K562 (cell line): ENCODE data around the gene TMEM247.

Experiments used
- ELK3 ChIP-seq: fragments of 450-650 bp; formaldehyde crosslinking; IDR thresholded peaks from 2 replicates; pipeline ENCODE4 v1.4.0; 2020; ENCODE audit warnings: mild to moderate bottlenecking
- FOXK1 ChIP-seq: sonication (generic); formaldehyde crosslinking; IDR thresholded peaks from 2 replicates; pipeline ENCODE4 v1.8.0; 2022; ENCODE audit warnings: missing genetic modification reagents, mild to moderate bottlenecking, borderline replicate concordance
- MAZ ChIP-seq, 2 experiments: fragments of 450-650 bp in 1 of 2; sonication (generic) in 1 of 2; formaldehyde crosslinking; IDR thresholded peaks in 1 of 2; conservative IDR thresholded peaks in 1 of 2; 2 replicates each; pipeline versions ENCODE4 v1.4.0 to v1.5.0; 2020; ENCODE audit warnings: mild to moderate bottlenecking in 1 of 2, missing genetic modification reagents in 1 of 2
- MLX ChIP-seq, 2 experiments: fragments of 450-650 bp in 1 of 2; sonication (generic) in 1 of 2; formaldehyde crosslinking; conservative IDR thresholded peaks; 2 replicates each; pipeline versions ENCODE4 v1.4.0 to v1.8.1; 2020 to 2022; ENCODE audit warnings: mild to moderate bottlenecking in 1 of 2, missing genetic modification reagents in 1 of 2
- NFRKB ChIP-seq: fragments of 450-650 bp; IDR thresholded peaks from 2 replicates; pipeline ENCODE4 v1.6.1; 2016; ENCODE audit warnings: low read depth
- TGIF2 ChIP-seq: sonication (generic); formaldehyde crosslinking; IDR thresholded peaks from 2 replicates; pipeline ENCODE4 v1.8.1; 2022; ENCODE audit warnings: mild to moderate bottlenecking, missing genetic modification reagents, moderate library complexity

GRCh38 chr2:46508312-46508711 is 28.9 kb downstream of the TMEM247 start:
- no peak for TF ChIP-seq FOXK1 (CRISPR knock-in tag)
- TF ChIP-seq TGIF2 (CRISPR knock-in tag): no peak
- no peak for TF ChIP-seq ELK3 (CRISPR knock-in tag)
- no peak for TF ChIP-seq MLX (CRISPR knock-in tag; conservative IDR thresholded peaks at IDR 0.05)
- no peak for TF ChIP-seq MAZ (CRISPR knock-in tag; conservative IDR thresholded peaks at IDR 0.05 in 1 of 2, IDR thresholded peaks at IDR 0.05 in 1 of 2)
- no peak for TF ChIP-seq NFRKB
